Skin of body (tissue), 2 donors: ENCODE results near the gene ECI2. TPM values are rescaled to one million over a fixed set of nuclear protein-coding genes. Genes with fewer than 3 reads are reported as not detected.
"Not testable (repeated sequence)": the region's sequence is repeated elsewhere in the genome, so short reads cannot be mapped to it uniquely, and the experiment has no call there.

ENCODE experiments used
- DNase-seq: peaks from one replicate; lab custom pipeline; 2025; lab: John Stamatoyannopoulos, UW
- total RNA-seq: library from RNA; depleted of rRNA; stranded (reverse); fragments of >200 nt; gene quantifications from one replicate; pipeline ENCODE4 v1.2.3, GENCODE V29; 2014

ECI2 gene
- total RNA-seq, 1 donor from 2014 or later = 53.9 TPM

- no peak for DNase-seq
Observed at GRCh38 chr6:4139272-4139671, 3.9 kb upstream of the ECI2 start.

GRCh38 chr6:4138186-4138585 lies 2.8 kb upstream of the ECI2 start:
- DNase-seq = no peak

GRCh38 chr6:4136354-4136831 lies 1.0 kb upstream of the ECI2 start:
- DNase-seq = no peak

- peak; percentile 94 for DNase-seq
Observed at GRCh38 chr6:4135665-4136353, 434 bp upstream of the ECI2 start.

- DNase-seq = peak; percentile 10
Observed at GRCh38 chr6:4133941-4134838, 1.2 kb downstream of the ECI2 start.

GRCh38 chr6:4130357-4130987 lies 4.9 kb downstream of the ECI2 start:
- no peak for DNase-seq

- no peak for DNase-seq
Observed at GRCh38 chr6:4129446-4129845, 5.9 kb downstream of the ECI2 start.

GRCh38 chr6:4128748-4129147 lies 6.6 kb downstream of the ECI2 start:
- no peak for DNase-seq

- no peak for DNase-seq
Observed at GRCh38 chr6:4128072-4128471, 7.3 kb downstream of the ECI2 start.

- no peak for DNase-seq
Observed at GRCh38 chr6:4125933-4126864, 9.2 kb downstream of the ECI2 start.

GRCh38 chr6:4125500-4125899 lies 9.9 kb downstream of the ECI2 start:
- DNase-seq = no peak

GRCh38 chr6:4124351-4124750 lies 11.0 kb downstream of the ECI2 start:
- no peak for DNase-seq

- no peak for DNase-seq
Observed at GRCh38 chr6:4115741-4116140, 19.6 kb downstream of the ECI2 start.

GRCh38 chr6:4114123-4114522 lies 21.3 kb downstream of the ECI2 start:
- no peak for DNase-seq

GRCh38 chr6:4113649-4114048 lies 21.7 kb downstream of the ECI2 start:
- DNase-seq = no peak

- no peak for DNase-seq
Observed at GRCh38 chr6:4112366-4112765, 23.0 kb downstream of the ECI2 start.

- DNase-seq = not testable (repeated sequence)
Observed at GRCh38 chr6:4109363-4109815, 26.0 kb downstream of the ECI2 start.

GRCh38 chr6:4108561-4109093 lies 26.7 kb downstream of the ECI2 start:
- no peak for DNase-seq

- no peak for DNase-seq
Observed at GRCh38 chr6:4107873-4108272, 27.5 kb downstream of the ECI2 start.

- DNase-seq = no peak
Observed at GRCh38 chr6:4105980-4106536, 29.3 kb downstream of the ECI2 start.
